Lower lobe of right lung (tissue), 2 donors: ENCODE measurements around the gene TPCN2. TPM values are rescaled to one million over a fixed set of nuclear protein-coding genes. Genes with fewer than 3 reads are reported as not detected.
"Not testable (repeated sequence)": the region's sequence is repeated elsewhere in the genome, so short reads cannot be mapped to it uniquely, and the experiment has no call there.

Source experiments
- ATAC-seq, 2 donors: fragments of 200-7000 bp; cut with Tn5 transposase; one replicate each; pipeline ENCODE4 v1.9.1; 2020 to 2022; ENCODE audit warnings: mild to moderate bottlenecking in 2 of 2, moderate library complexity in 2 of 2
- DNase-seq: peaks from one replicate; pipeline ENCODE4 v3.0.0-alpha.2; 2020
- H3K27ac ChIP-seq: fragments of 200-600 bp; one replicate; pipeline ENCODE4 v1.8.0; 2022
- H3K27me3 ChIP-seq: fragments of 200-600 bp; one replicate; pipeline ENCODE4 v1.8.0; 2022; ENCODE audit warnings: low read depth
- H3K36me3 ChIP-seq: fragments of 200-600 bp; one replicate; pipeline ENCODE4 v1.8.0; 2022; ENCODE audit warnings: mild to moderate bottlenecking
- H3K4me1 ChIP-seq: fragments of 200-600 bp; one replicate; pipeline ENCODE4 v1.8.0; 2022
- H3K4me3 ChIP-seq: fragments of 200-600 bp; one replicate; pipeline ENCODE4 v1.8.0; 2022; ENCODE audit warnings: mild to moderate bottlenecking
- H3K9me3 ChIP-seq: fragments of 200-600 bp; one replicate; pipeline ENCODE4 v1.8.0; 2022
- intact Hi-C: fragments of 100-400 bp; cut with DNase I; formaldehyde crosslinking; loops from one replicate; pipeline ENCODE4 v1.11.0; 2022
- total RNA-seq: library from RNA; stranded (reverse); fragmentation: NEBNext Ultra II Directional; extraction: Animal tissue kit (Norgen Biotek cat#: 25700); gene quantifications from one replicate; pipeline ENCODE4 v1.2.1, GENCODE V29; 2021
- TF ChIP-seq, protein P1 (sequence below): fragments of 200-600 bp; IDR thresholded peaks from one replicate; pipeline ENCODE4 v1.8.0; 2022; ENCODE audit warnings: antibody characterized with exemption, mild to moderate bottlenecking
- donor health status: DM: no; HTN: yes; CAD: no; lungs with severe emphysema.

Gene TPCN2
- total RNA-seq, 1 donor from 2014 or later: 18.2 TPM

DNA sequence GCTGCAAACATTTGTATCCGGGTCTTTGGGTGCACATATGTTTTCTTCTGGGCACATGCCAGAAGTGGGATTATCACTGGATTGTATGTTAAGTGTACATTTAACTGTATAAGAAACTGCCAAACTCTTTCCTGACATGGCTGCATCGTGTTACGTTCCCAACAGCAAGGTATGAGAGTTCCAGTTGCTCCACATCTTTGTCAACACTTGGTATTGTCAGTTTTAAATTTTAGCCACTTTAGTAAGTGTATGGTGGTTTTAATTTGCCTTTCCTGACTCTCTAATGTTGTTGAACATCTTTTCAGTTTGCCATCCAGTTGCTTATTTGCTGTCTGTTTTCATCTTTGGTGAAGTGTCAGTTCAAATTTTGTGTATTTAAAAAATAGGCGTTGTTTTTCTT lies 84.5 kb downstream of the TPCN2 start:
- intact Hi-C loops: no loop called here
- no peak overlapping the region for H3K4me3 ChIP-seq
- DNase-seq (no peak), ATAC-seq (no peak)
- peaks cover 7% of the 10 kb centered on the region for H3K4me1 ChIP-seq
- H3K9me3 ChIP-seq: peaks cover 5% of the 10 kb centered on the region
- TF ChIP-seq, protein P1, sequence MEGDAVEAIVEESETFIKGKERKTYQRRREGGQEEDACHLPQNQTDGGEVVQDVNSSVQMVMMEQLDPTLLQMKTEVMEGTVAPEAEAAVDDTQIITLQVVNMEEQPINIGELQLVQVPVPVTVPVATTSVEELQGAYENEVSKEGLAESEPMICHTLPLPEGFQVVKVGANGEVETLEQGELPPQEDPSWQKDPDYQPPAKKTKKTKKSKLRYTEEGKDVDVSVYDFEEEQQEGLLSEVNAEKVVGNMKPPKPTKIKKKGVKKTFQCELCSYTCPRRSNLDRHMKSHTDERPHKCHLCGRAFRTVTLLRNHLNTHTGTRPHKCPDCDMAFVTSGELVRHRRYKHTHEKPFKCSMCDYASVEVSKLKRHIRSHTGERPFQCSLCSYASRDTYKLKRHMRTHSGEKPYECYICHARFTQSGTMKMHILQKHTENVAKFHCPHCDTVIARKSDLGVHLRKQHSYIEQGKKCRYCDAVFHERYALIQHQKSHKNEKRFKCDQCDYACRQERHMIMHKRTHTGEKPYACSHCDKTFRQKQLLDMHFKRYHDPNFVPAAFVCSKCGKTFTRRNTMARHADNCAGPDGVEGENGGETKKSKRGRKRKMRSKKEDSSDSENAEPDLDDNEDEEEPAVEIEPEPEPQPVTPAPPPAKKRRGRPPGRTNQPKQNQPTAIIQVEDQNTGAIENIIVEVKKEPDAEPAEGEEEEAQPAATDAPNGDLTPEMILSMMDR: no peak
- H3K36me3 ChIP-seq: no peaks in the 10 kb centered on the region
- H3K27ac ChIP-seq: no peak overlapping the region
- no peaks in the 10 kb centered on the region for H3K27me3 ChIP-seq

DNA sequence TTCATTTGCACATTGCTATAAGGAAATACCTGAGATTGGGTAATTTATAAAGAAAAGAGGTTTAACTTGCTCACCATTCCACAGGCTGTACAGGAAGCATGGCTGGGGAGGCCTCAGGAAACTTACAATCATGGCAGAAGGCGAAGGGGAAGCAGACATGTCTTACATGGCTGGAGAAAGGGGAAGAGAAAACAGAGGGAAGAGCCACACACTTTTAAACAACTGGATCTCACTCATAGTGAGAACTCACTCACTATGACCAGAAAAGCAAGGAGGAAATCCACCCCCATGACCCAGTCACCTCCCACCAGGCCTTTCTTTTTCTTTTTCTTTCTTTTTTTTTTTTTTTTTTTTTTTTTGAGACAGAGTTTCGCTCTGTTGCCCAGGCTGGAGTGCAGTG lies 85.5 kb downstream of the TPCN2 start:
- intact Hi-C loops: not testable (repeated sequence)

DNA sequence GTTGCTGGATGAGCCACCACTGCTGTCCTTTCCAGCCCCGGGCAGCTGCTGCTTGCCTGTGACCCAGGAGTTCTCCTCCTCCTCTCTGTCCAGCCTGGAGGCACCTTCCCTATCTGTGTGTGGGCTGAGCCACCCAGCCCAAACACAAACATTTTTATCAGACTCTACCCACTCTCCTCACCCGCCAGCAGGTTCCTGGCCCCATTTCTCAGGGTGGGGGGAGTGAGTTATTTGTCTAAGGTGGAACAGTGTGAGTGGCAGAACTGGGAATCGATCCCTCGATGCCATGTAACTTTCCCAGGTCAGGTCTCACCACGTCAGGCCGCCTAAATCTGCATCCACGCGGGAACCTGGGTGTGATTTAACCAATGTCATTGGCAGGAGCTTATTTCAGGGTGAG lies 86.2 kb downstream of the TPCN2 start:
- H3K4me3 ChIP-seq: no peak overlapping the region
- intact Hi-C loops: no loop called here
- no peaks in the 10 kb centered on the region for H3K9me3 ChIP-seq
- no peak for ATAC-seq
- no peaks in the 10 kb centered on the region for H3K36me3 ChIP-seq
- H3K27ac ChIP-seq: no peak overlapping the region
- no peak for DNase-seq
- peaks cover 7% of the 10 kb centered on the region for H3K4me1 ChIP-seq
- no peaks in the 10 kb centered on the region for H3K27me3 ChIP-seq
- TF ChIP-seq, protein P1: no peak

More for the DNA sequence above, 85.5 kb downstream of the TPCN2 start:
- not testable (repeated sequence) for H3K36me3 ChIP-seq, H3K4me3 ChIP-seq, DNase-seq, H3K27me3 ChIP-seq, H3K27ac ChIP-seq, H3K4me1 ChIP-seq, ATAC-seq, H3K9me3 ChIP-seq

DNA sequence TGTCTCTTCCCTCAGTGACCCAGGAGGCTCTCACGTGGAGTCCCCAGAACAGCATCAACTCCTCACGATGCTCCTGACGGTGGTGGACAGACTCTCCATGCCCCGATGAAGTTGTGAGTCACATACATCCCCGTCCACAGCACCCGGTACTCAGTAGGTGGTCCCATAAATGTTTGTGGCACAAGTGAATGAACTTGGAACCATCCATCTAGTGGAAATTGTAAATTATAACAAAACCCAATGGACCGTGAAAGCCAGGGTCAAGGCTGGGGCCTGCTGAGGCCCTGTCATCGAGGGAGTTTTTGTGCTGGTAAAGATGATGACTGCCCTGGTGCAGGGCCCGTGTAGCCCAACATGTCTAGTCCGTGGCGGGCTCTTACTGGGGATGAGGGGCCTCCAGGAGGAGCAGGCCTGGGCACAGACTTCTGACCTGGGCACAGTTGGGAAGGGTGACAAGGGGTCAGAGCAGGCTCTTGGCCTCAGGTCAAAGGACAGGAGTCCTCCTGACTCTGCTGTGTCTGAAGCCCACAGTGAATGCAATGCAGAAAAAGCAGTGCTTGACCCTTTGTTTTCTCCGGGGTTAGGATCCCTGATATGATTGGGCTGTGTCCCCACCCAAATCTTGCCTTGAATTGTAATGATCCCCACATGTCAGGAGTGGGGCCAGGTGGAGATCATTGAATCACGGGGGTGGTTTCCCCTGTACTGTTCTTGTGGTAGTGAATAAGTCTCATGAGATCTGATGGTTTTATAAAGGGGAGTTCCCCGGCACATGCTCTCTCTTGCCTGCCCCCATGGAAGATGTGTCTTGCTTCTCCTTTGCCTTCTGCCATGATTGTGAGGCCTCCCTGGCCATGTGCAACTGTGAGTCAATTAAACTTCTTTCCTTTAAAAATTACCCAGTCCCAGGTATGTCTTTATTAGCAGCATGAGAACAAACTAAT lies 87.0 kb downstream of the TPCN2 start:
- DNase-seq (no peak), ATAC-seq (no peak)
- Histone ChIP-seq H3K4me3 (no peak overlapping the region), H3K4me1 (peaks cover 7% of the 10 kb centered on the region), H3K36me3 (no peaks in the 10 kb centered on the region), H3K27me3 (no peaks in the 10 kb centered on the region), H3K9me3 (no peaks in the 10 kb centered on the region), H3K27ac (no peak overlapping the region)
- TF ChIP-seq, protein P1: no peak
- intact Hi-C loops: no loop called here

DNA sequence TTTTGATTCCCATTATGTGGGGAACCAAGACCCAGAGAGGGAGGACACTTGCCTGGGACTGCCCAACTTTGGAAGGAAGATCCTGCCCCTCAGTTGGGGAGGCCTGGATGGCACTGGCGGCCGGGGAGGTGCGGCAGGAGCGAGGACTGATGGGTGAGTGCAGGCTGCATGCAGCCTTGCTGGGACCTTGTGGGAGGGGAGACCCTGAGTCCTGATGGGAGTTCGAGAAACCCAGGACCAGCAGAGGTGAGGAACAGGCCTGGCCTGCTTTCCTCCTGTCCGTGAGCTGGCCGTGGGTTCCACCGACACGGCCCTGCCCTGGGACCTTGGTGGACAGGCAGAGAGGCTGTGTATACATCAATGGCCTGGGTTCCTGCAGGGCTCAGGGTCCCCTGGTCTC lies 87.7 kb downstream of the TPCN2 start:
- H3K9me3 ChIP-seq: no peaks in the 10 kb centered on the region
- no peaks in the 10 kb centered on the region for H3K27me3 ChIP-seq
- DNase-seq (no peak), ATAC-seq (no peak)
- intact Hi-C loops: no loop called here
- TF ChIP-seq, protein P1: no peak
- H3K4me1 ChIP-seq: peaks cover 4% of the 10 kb centered on the region
- H3K36me3 ChIP-seq: no peaks in the 10 kb centered on the region
- no peak overlapping the region for H3K27ac ChIP-seq
- no peak overlapping the region for H3K4me3 ChIP-seq

DNA sequence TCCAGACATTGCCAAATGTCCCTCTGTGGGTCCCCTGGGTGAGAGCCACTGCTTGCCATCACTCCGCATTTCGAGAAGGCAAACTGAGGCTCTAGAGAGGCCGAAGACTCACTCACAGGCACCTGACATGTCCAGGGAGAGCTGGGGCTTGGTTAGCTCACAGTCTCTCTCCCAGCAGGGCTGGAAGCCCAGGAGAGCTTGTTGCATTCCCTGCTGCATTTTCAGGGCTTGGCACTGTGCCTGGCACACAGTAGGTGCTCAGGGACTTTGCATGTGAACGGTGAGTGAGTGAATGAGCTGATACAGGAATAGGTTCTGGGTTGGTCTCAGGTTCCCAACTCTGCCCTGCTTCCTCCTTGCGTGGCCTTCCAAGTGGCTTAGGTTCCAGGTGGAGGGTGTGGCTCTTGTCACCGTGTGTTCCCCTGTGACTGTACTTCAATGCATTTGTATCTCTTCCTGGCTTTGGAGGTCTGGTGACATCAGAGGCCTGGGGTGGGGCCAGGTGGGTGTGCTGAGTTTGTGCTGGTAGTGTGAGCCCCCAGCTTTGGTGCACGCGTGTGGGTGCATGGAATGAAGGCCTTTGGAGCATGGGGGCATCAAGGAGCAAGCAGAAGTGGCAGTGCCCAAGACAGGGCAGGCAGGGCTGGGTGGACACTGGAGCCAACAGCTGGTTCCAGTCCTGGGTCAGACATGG lies 88.6 kb downstream of the TPCN2 start:
- H3K4me3 ChIP-seq: no peak overlapping the region
- intact Hi-C loops: no loop called here
- no peak for DNase-seq
- no peaks in the 10 kb centered on the region for H3K9me3 ChIP-seq
- TF ChIP-seq, protein P1: no peak
- H3K27me3 ChIP-seq: no peaks in the 10 kb centered on the region
- H3K27ac ChIP-seq: no peak overlapping the region
- H3K36me3 ChIP-seq: no peaks in the 10 kb centered on the region
- no peaks in the 10 kb centered on the region for H3K4me1 ChIP-seq
- no peak for ATAC-seq
